ENCODE data around the gene DLD. TPM values are rescaled to one million over a fixed set of nuclear protein-coding genes. Genes with fewer than 3 reads are reported as not detected.

Gene DLD
- total and polyA plus RNA-seq, 2 of the 13 experiments (the other 11 are each of a cell fraction or from before 2014, with no cell fraction given): 56.8 to 95.2 TPM

DNA sequence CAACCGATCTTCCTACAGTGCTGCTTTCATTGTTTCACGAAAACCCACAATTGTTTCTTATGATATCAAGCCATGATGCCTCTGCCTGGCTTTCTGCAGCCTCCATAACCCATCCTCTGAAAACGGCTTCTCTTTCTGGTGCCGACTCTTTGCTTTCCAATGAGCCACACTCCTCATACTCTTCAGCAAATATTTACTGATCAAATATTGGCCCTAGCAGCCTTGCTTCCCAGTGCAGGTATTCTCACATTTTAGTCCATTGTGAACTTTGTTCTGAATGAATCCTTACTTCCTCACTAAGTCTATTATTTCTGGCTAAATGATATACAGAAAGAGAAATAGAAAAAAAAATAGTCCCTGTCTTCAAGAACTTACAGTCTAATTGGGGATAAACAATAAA is 76.4 kb downstream of the DLD start (continued):
- TF ChIP-seq CC2D1A (CRISPR knock-in tag; IDR thresholded peaks at IDR 0.05) (no peak), SNRNP70 (IDR thresholded peaks at IDR 0.05; ENCODE audit: low read depth, low read length) (no peak), ZNF644 (CRISPR knock-in tag; IDR thresholded peaks at IDR 0.05; ENCODE audit: low read depth) (peak; percentile 51; the same call in 1 of the 2 replicates), SNAI1 (CRISPR knock-in tag; IDR thresholded peaks at IDR 0.05; ENCODE audit: borderline replicate concordance) (no peak), RORA (CRISPR knock-in tag; IDR thresholded peaks at IDR 0.05) (no peak), ZNF556 (CRISPR knock-in tag; IDR thresholded peaks at IDR 0.05; ENCODE audit: borderline replicate concordance) (no peak), ATF2 (CRISPR knock-in tag; IDR thresholded peaks at IDR 0.05) (0 out of 2 replicates have a peak, but pooled peaks have one; percentile 58), KLF13 (CRISPR knock-in tag; IDR thresholded peaks at IDR 0.05) (no peak), IKZF1 (IDR thresholded peaks at IDR 0.05) (no peak), ZNF3 (CRISPR knock-in tag; IDR thresholded peaks at IDR 0.05) (no peak), ZNF691 (CRISPR knock-in tag; IDR thresholded peaks at IDR 0.05; ENCODE audit: borderline replicate concordance, low read depth) (no peak), ZNF577 (CRISPR knock-in tag; IDR thresholded peaks at IDR 0.05; ENCODE audit: borderline replicate concordance, low read depth) (no peak), ZNF7 (CRISPR knock-in tag; IDR thresholded peaks at IDR 0.05) (no peak), ZNF766 (CRISPR knock-in tag; IDR thresholded peaks at IDR 0.05; ENCODE audit: borderline replicate concordance) (peak; percentile 30; the same call in 1 of the 2 replicates), YY1 (IDR thresholded peaks at IDR 0.05; ENCODE audit: insufficient read depth, insufficient replicate concordance, low read depth, low read length) (peak; percentile 20), ZFX (CRISPR knock-in tag; IDR thresholded peaks at IDR 0.05; ENCODE audit: low read depth) (no peak), DPF2 (CRISPR knock-in tag; IDR thresholded peaks at IDR 0.05; ENCODE audit: borderline replicate concordance, low read depth) (no peak; the same call in 1 of the 2 replicates), ZSCAN21 (CRISPR knock-in tag; IDR thresholded peaks at IDR 0.05; ENCODE audit: borderline replicate concordance) (no peak), ZNF432 (CRISPR knock-in tag; IDR thresholded peaks at IDR 0.05; ENCODE audit: borderline replicate concordance) (no peak), AGO1 (IDR thresholded peaks at IDR 0.05; ENCODE audit: low read depth, low read length, poor library complexity, severe bottlenecking) (no peak)
- TF ChIP-seq, protein P1, sequence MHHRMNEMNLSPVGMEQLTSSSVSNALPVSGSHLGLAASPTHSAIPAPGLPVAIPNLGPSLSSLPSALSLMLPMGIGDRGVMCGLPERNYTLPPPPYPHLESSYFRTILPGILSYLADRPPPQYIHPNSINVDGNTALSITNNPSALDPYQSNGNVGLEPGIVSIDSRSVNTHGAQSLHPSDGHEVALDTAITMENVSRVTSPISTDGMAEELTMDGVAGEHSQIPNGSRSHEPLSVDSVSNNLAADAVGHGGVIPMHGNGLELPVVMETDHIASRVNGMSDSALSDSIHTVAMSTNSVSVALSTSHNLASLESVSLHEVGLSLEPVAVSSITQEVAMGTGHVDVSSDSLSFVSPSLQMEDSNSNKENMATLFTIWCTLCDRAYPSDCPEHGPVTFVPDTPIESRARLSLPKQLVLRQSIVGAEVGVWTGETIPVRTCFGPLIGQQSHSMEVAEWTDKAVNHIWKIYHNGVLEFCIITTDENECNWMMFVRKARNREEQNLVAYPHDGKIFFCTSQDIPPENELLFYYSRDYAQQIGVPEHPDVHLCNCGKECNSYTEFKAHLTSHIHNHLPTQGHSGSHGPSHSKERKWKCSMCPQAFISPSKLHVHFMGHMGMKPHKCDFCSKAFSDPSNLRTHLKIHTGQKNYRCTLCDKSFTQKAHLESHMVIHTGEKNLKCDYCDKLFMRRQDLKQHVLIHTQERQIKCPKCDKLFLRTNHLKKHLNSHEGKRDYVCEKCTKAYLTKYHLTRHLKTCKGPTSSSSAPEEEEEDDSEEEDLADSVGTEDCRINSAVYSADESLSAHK (CRISPR knock-in tag; IDR thresholded peaks at IDR 0.05; ENCODE audit: borderline replicate concordance): no peak
- TF ChIP-seq, protein P2, sequence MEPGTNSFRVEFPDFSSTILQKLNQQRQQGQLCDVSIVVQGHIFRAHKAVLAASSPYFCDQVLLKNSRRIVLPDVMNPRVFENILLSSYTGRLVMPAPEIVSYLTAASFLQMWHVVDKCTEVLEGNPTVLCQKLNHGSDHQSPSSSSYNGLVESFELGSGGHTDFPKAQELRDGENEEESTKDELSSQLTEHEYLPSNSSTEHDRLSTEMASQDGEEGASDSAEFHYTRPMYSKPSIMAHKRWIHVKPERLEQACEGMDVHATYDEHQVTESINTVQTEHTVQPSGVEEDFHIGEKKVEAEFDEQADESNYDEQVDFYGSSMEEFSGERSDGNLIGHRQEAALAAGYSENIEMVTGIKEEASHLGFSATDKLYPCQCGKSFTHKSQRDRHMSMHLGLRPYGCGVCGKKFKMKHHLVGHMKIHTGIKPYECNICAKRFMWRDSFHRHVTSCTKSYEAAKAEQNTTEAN (CRISPR knock-in tag; conservative IDR thresholded peaks at IDR 0.05): 0 out of 2 replicates have a peak, but pooled peaks have one; percentile 55
- TF ChIP-seq, protein P3, sequence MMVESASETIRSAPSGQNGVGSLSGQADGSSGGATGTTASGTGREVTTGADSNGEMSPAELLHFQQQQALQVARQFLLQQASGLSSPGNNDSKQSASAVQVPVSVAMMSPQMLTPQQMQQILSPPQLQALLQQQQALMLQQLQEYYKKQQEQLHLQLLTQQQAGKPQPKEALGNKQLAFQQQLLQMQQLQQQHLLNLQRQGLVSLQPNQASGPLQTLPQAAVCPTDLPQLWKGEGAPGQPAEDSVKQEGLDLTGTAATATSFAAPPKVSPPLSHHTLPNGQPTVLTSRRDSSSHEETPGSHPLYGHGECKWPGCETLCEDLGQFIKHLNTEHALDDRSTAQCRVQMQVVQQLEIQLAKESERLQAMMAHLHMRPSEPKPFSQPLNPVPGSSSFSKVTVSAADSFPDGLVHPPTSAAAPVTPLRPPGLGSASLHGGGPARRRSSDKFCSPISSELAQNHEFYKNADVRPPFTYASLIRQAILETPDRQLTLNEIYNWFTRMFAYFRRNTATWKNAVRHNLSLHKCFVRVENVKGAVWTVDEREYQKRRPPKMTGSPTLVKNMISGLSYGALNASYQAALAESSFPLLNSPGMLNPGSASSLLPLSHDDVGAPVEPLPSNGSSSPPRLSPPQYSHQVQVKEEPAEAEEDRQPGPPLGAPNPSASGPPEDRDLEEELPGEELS (CRISPR knock-in tag; IDR thresholded peaks at IDR 0.05): peak; percentile 85

Data from HepG2 (cell line).